GM12875 (cell line): ENCODE measurements around the gene LGALS4.

ENCODE experiments used
- H3K4me3 ChIP-seq: one replicate; pipeline ENCODE4 v1.5.1; 2011; ENCODE audit warnings: low read depth, low read length, control low read depth
- CTCF ChIP-seq: IDR thresholded peaks from 2 replicates; pipeline ENCODE4 v1.5.1; 2011; ENCODE audit warnings: low read depth, mild to moderate bottlenecking, control low read depth, inconsistent platforms, low read length, moderate library complexity, borderline replicate concordance; ENCODE audit not compliant: insufficient read depth

Gene LGALS4

GRCh38 chr19:38846097-38846496 lies 33.4 kb upstream of the LGALS4 start:
- no peak for TF ChIP-seq CTCF

DNA sequence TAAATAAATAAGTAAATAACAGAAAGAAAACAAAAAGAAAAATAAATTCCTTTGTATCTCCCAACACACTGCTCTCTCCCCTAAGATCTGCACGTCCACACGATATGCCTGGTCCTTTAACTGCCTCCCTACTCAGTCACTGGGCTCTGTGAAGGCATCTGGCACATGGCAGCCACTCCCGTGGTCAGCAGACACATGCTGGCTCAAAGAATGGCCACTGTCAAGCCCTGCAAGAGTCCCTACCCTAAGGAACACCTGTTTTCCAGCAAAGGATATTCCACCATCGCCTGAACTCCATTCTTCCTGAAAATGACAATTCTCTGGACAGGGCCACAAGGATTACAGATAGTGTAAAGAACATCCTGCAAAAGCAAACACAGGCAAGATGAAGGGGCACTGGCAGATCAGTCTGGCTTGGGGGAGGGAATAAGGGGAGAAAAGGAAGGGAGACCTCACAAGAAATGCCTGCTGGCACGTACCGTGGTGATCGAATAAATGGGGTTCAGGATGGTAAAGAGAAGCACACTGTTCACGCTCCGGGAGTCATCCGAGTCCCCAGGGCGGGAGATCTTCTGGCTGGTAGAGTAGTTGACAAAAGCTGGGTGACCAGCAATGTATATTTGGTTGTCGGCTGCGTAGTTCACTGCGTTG lies 32.8 kb upstream of the LGALS4 start:
- TF ChIP-seq CTCF, result no peak
- no peak overlapping the region for H3K4me3 ChIP-seq

More at GRCh38 chr19:38846097-38846496, 33.4 kb upstream of the LGALS4 start:
- no peak overlapping the region for H3K4me3 ChIP-seq

DNA sequence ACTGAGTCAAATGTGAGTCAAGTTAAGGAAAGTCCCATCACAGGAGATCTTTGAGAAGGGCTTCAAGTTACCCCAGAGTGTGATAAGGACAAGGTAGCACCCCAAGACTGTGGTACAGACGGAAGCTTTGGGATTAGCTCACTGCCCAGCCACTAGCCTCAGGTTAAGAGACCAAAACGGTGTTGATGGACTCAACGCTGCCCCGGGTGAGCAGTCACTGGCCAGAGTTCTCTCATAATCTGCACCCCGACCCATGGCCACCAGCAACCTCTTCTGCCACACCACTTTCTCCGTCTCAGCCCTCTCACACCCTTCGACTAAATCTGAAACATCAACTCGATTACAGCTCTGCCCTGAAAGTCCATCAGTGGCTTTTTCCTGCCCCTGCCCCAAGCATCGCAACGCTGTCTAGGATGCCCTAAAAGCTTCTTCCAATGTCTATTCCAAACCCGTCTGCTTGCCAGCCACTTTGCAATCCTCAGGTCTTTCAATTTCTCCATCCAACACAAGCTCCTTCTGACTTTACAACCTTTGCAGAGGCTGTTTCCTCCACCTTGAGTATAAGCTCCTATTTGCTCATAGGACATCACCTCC lies 31.4 kb upstream of the LGALS4 start:
- TF ChIP-seq CTCF, result no peak

GRCh38 chr19:38843175-38843758 lies 30.5 kb upstream of the LGALS4 start:
- H3K4me3 ChIP-seq, result no peak overlapping the region

More for the DNA sequence above, 31.4 kb upstream of the LGALS4 start:
- H3K4me3 ChIP-seq, result no peak overlapping the region

GRCh38 chr19:38842439-38843174 lies 29.9 kb upstream of the LGALS4 start:
- H3K4me3 ChIP-seq, result no peak overlapping the region
- TF ChIP-seq CTCF, result no peak

More at GRCh38 chr19:38843175-38843758, 30.5 kb upstream of the LGALS4 start:
- TF ChIP-seq CTCF, result no peak

DNA sequence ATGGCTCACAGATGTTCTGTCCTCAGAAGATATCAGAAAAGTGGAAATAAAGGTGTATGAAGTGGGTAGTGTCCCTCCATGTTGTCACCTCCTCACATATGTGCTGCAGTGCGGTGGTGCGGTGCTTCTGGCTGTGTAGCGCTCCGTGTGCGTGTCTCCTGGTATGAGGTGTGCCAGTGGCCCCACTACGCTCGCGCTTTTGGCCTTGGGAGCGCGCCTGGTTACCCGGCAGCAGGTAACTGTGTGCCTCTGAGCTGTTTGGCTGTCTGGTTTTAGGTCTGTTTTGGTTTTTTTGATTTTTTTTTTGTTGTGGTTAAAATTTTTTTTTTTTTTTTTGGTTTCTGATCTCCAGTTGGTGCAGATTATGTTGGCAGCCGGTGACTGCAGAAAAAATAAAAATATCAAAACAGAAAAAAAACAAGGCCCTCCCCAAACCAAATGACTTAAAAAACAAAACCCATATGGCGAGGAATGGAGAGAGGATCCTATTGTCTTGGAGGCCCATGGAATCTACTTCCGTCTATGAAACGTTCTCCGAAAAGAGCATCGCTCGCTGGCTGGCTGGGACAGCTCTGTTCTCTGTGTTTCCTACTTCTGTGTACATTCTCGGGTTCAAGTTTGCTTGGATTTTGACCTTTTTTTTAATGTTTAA lies 29.2 kb upstream of the LGALS4 start:
- no peak for TF ChIP-seq CTCF
- H3K4me3 ChIP-seq, result no peak overlapping the region
